A172 (cell line): ENCODE measurements around the gene L3MBTL4. TPM values are rescaled to one million over a fixed set of nuclear protein-coding genes. Genes with fewer than 3 reads are reported as not detected.
"Not testable (repeated sequence)": the region's sequence is repeated elsewhere in the genome, so short reads cannot be mapped to it uniquely, and the experiment has no call there.

Experiments
- DNase-seq: peaks from one replicate; pipeline ENCODE4 v3.0.0-alpha.2; 2015; ENCODE audit warnings: low spot score
- total RNA-seq: library from RNA; depleted of rRNA; stranded (reverse); fragments of >200 nt; shearing (Covaris generic); gene quantifications from 2 replicates; pipeline ENCODE4 v1.2.3, GENCODE V29; 2014

Gene L3MBTL4
- total RNA-seq, 1 experiment from 2014 or later, result not detected

GRCh38 chr18:6311456-6312215, 103.1 kb downstream of the L3MBTL4 start:
- DNase-seq, result no peak

- DNase-seq, result no peak
Observed at GRCh38 chr18:6310714-6311113, 104.0 kb downstream of the L3MBTL4 start.

GRCh38 chr18:6297875-6298274, 116.8 kb downstream of the L3MBTL4 start:
- no peak for DNase-seq

GRCh38 chr18:6294148-6294784, 120.4 kb downstream of the L3MBTL4 start:
- no peak for DNase-seq

GRCh38 chr18:6289843-6290242, 124.9 kb downstream of the L3MBTL4 start:
- DNase-seq, result no peak

- no peak for DNase-seq
Observed at GRCh38 chr18:6286585-6286984, 128.1 kb downstream of the L3MBTL4 start.

- DNase-seq, result no peak
Observed at GRCh38 chr18:6284761-6285160, 129.9 kb downstream of the L3MBTL4 start.

GRCh38 chr18:6284300-6284699, 130.4 kb downstream of the L3MBTL4 start:
- no peak for DNase-seq

GRCh38 chr18:6281874-6282273, 132.8 kb downstream of the L3MBTL4 start:
- DNase-seq, result no peak

GRCh38 chr18:6280211-6280743, 134.4 kb downstream of the L3MBTL4 start:
- DNase-seq, result no peak

GRCh38 chr18:6279308-6279707, 135.4 kb downstream of the L3MBTL4 start:
- DNase-seq, result no peak

- DNase-seq, result no peak
Observed at GRCh38 chr18:6273423-6273822, 141.3 kb downstream of the L3MBTL4 start.

GRCh38 chr18:6272144-6272543, 142.6 kb downstream of the L3MBTL4 start:
- not testable (repeated sequence) for DNase-seq

GRCh38 chr18:6271585-6271984, 143.1 kb downstream of the L3MBTL4 start:
- no peak for DNase-seq

- DNase-seq, result no peak
Observed at GRCh38 chr18:6270771-6271216, 143.9 kb downstream of the L3MBTL4 start.

GRCh38 chr18:6269660-6270332, 144.9 kb downstream of the L3MBTL4 start:
- no peak for DNase-seq

GRCh38 chr18:6266212-6266611, 148.5 kb downstream of the L3MBTL4 start:
- DNase-seq, result no peak

- no peak for DNase-seq
Observed at GRCh38 chr18:6261938-6262337, 152.8 kb downstream of the L3MBTL4 start.

- not testable (repeated sequence) for DNase-seq
Observed at GRCh38 chr18:6259324-6259723, 155.4 kb downstream of the L3MBTL4 start.

- no peak for DNase-seq
Observed at GRCh38 chr18:6257950-6258349, 156.8 kb downstream of the L3MBTL4 start.

GRCh38 chr18:6256521-6256920, 158.2 kb downstream of the L3MBTL4 start:
- no peak for DNase-seq

GRCh38 chr18:6255886-6256285, 158.8 kb downstream of the L3MBTL4 start:
- DNase-seq, result no peak
